K562 (cell line): ENCODE measurements around the gene TAS1R3.

Experiments
- CSDE1 ChIP-seq, 2 experiments: fragments of 450-650 bp; IDR thresholded peaks; 2 replicates each; pipeline ENCODE4 v1.6.1; 2016; ENCODE audit warnings: mild to moderate bottlenecking in 1 of 2
- DACH1 ChIP-seq: fragments of 450-650 bp; IDR thresholded peaks from 2 replicates; pipeline ENCODE4 v1.6.1; 2018; ENCODE audit not compliant: partially characterized antibody
- EHMT2 ChIP-seq: fragments of 450-650 bp; IDR thresholded peaks from 2 replicates; pipeline ENCODE4 v1.6.1; 2018; ENCODE audit warnings: antibody characterized with exemption
- NCOA6 ChIP-seq: fragments of 450-650 bp; IDR thresholded peaks from 2 replicates; pipeline ENCODE4 v1.6.1; 2017; ENCODE audit warnings: mild to moderate bottlenecking
- NFYB ChIP-seq: IDR thresholded peaks from 2 replicates; pipeline ENCODE4 v1.6.1; 2011; ENCODE audit warnings: mild to moderate bottlenecking, moderate library complexity; ENCODE audit not compliant: insufficient read length; ENCODE audit errors: extremely low read depth
- POLR2A ChIP-seq: fragments of 450-650 bp; conservative IDR thresholded peaks from 2 replicates; pipeline ENCODE4 v1.6.1; 2016
- SMC3 ChIP-seq: conservative IDR thresholded peaks from 2 replicates; pipeline ENCODE4 v1.6.1; 2011; ENCODE audit warnings: low read depth, low read length, improper control_type of control experiment; ENCODE audit not compliant: insufficient read depth
- ZNF140 ChIP-seq: fragments of 250-450 bp; sonication (Bioruptor Pico); IDR thresholded peaks from 2 replicates; pipeline ENCODE4 v1.8.0; 2021; ENCODE audit warnings: moderate library complexity, mild to moderate bottlenecking, inconsistent platforms
- ZNF174 ChIP-seq: fragments of 250-450 bp; sonication (Bioruptor Pico); IDR thresholded peaks from 2 replicates; pipeline ENCODE4 v1.4.0; 2020; ENCODE audit warnings: mild to moderate bottlenecking
- ZSCAN29 ChIP-seq: fragments of 450-650 bp; IDR thresholded peaks from 2 replicates; pipeline ENCODE4 v1.6.1; 2017
- TF ChIP-seq, protein P1 (sequence below), 2 experiments: fragments of 450-650 bp; formaldehyde crosslinking in 1 of 2; IDR thresholded peaks; 2 replicates each; pipeline versions ENCODE4 v1.4.0 to v1.6.1; 2014 to 2020; ENCODE audit warnings: mild to moderate bottlenecking in 2 of 2, borderline replicate concordance in 1 of 2, low read depth in 1 of 2
- TF ChIP-seq, protein P2 (sequence below), 3 experiments: IDR thresholded peaks in 2 of 3; conservative IDR thresholded peaks in 1 of 3; 2 replicates each; pipeline ENCODE4 v1.5.1; 2011 to 2012; ENCODE audit warnings: low read length in 3 of 3, mild to moderate bottlenecking in 3 of 3, control low read depth in 2 of 3, improper control_type of control experiment in 1 of 3, inconsistent platforms in 1 of 3, low read depth in 1 of 3, mixed read lengths in 1 of 3, moderate library complexity in 1 of 3; ENCODE audit not compliant: insufficient read depth in 2 of 3
- TF ChIP-seq, protein P3 (sequence below): fragments of 200-800 bp; sonication (Bioruptor generic); IDR thresholded peaks from 2 replicates; pipeline ENCODE4 v1.6.1; 2017; ENCODE audit warnings: missing genetic modification characterization, missing compliant biosample characterization
- TF ChIP-seq, protein P4 (sequence below): fragments of 250-450 bp; sonication (Bioruptor Pico); IDR thresholded peaks from 2 replicates; pipeline ENCODE4 v1.4.0; 2020; ENCODE audit warnings: mild to moderate bottlenecking, moderate library complexity

DNA sequence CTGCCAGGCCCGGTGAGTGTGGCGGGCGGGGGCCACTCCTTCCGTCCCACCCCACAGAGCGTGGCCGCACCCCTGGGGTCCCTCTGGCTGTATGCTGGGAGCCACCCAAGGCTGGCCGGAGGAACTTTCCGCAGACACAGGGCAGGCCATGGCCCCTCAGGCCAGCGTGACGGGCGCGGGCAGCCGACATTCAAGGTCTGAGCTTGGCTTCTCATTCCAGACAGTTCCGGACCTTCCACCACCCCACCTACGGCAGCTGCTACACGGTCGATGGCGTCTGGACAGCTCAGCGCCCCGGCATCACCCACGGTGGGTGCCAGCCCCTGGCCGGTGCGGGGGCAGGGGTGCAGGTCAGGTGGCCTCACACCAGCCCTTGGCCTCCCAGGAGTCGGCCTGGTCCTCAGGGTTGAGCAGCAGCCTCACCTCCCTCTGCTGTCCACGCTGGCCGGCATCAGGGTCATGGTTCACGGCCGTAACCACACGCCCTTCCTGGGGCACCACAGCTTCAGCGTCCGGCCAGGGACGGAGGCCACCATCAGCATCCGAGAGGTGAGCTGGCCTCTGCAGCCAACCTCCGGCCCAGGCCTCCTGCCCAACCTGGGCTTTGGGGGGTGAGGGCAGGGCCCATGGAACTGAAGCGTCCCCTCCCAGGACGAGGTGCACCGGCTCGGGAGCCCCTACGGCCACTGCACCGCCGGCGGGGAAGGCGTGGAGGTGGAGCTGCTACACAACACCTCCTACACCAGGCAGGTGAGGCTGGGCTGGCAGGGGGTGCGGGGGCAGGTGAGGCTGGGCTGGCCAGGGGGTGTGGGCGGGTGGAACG lies 43.6 kb upstream of the TAS1R3 start:
- TF ChIP-seq ZNF174 (CRISPR knock-in tag), result no peak
- TF ChIP-seq, protein P1, sequence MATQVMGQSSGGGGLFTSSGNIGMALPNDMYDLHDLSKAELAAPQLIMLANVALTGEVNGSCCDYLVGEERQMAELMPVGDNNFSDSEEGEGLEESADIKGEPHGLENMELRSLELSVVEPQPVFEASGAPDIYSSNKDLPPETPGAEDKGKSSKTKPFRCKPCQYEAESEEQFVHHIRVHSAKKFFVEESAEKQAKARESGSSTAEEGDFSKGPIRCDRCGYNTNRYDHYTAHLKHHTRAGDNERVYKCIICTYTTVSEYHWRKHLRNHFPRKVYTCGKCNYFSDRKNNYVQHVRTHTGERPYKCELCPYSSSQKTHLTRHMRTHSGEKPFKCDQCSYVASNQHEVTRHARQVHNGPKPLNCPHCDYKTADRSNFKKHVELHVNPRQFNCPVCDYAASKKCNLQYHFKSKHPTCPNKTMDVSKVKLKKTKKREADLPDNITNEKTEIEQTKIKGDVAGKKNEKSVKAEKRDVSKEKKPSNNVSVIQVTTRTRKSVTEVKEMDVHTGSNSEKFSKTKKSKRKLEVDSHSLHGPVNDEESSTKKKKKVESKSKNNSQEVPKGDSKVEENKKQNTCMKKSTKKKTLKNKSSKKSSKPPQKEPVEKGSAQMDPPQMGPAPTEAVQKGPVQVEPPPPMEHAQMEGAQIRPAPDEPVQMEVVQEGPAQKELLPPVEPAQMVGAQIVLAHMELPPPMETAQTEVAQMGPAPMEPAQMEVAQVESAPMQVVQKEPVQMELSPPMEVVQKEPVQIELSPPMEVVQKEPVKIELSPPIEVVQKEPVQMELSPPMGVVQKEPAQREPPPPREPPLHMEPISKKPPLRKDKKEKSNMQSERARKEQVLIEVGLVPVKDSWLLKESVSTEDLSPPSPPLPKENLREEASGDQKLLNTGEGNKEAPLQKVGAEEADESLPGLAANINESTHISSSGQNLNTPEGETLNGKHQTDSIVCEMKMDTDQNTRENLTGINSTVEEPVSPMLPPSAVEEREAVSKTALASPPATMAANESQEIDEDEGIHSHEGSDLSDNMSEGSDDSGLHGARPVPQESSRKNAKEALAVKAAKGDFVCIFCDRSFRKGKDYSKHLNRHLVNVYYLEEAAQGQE (IDR thresholded peaks at IDR 0.05; ENCODE audit: borderline replicate concordance), result no peak
- TF ChIP-seq, protein P1 (CRISPR knock-in tag; IDR thresholded peaks at IDR 0.05; ENCODE audit: low read depth), result no peak
- no peak for TF ChIP-seq EHMT2
- no peak for TF ChIP-seq CSDE1 (IDR thresholded peaks at IDR 0.05)
- no peak for TF ChIP-seq ZNF140
- TF ChIP-seq ZSCAN29, result no peak
- TF ChIP-seq POLR2A, result no peak
- no peak for TF ChIP-seq SMC3
- TF ChIP-seq DACH1, result no peak
- TF ChIP-seq, protein P2, sequence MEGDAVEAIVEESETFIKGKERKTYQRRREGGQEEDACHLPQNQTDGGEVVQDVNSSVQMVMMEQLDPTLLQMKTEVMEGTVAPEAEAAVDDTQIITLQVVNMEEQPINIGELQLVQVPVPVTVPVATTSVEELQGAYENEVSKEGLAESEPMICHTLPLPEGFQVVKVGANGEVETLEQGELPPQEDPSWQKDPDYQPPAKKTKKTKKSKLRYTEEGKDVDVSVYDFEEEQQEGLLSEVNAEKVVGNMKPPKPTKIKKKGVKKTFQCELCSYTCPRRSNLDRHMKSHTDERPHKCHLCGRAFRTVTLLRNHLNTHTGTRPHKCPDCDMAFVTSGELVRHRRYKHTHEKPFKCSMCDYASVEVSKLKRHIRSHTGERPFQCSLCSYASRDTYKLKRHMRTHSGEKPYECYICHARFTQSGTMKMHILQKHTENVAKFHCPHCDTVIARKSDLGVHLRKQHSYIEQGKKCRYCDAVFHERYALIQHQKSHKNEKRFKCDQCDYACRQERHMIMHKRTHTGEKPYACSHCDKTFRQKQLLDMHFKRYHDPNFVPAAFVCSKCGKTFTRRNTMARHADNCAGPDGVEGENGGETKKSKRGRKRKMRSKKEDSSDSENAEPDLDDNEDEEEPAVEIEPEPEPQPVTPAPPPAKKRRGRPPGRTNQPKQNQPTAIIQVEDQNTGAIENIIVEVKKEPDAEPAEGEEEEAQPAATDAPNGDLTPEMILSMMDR (IDR thresholded peaks at IDR 0.05 in 2 of 3, conservative IDR thresholded peaks at IDR 0.05 in 1 of 3; ENCODE audit: insufficient read depth in 2 of 3, low read depth in 1 of 3, low read length in 3 of 3), result no peak
- TF ChIP-seq, protein P3, sequence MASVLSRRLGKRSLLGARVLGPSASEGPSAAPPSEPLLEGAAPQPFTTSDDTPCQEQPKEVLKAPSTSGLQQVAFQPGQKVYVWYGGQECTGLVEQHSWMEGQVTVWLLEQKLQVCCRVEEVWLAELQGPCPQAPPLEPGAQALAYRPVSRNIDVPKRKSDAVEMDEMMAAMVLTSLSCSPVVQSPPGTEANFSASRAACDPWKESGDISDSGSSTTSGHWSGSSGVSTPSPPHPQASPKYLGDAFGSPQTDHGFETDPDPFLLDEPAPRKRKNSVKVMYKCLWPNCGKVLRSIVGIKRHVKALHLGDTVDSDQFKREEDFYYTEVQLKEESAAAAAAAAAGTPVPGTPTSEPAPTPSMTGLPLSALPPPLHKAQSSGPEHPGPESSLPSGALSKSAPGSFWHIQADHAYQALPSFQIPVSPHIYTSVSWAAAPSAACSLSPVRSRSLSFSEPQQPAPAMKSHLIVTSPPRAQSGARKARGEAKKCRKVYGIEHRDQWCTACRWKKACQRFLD (CRISPR knock-in tag), result no peak
- TF ChIP-seq, protein P4, sequence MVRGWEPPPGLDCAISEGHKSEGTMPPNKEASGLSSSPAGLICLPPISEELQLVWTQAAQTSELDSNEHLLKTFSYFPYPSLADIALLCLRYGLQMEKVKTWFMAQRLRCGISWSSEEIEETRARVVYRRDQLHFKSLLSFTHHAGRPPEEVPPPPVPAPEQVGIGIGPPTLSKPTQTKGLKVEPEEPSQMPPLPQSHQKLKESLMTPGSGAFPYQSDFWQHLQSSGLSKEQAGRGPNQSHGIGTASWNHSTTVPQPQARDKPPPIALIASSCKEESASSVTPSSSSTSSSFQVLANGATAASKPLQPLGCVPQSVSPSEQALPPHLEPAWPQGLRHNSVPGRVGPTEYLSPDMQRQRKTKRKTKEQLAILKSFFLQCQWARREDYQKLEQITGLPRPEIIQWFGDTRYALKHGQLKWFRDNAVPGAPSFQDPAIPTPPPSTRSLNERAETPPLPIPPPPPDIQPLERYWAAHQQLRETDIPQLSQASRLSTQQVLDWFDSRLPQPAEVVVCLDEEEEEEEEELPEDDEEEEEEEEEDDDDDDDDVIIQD (CRISPR knock-in tag), result no peak
- TF ChIP-seq NFYB, result no peak
- no peak for TF ChIP-seq NCOA6
